ENCODE measurements around the gene SMC5. TPM values are rescaled to one million over a fixed set of nuclear protein-coding genes. Genes with fewer than 3 reads are reported as not detected.

SMC5 gene
- total and polyA plus RNA-seq, 8 donors = 25.5 to 96.0 (median 74.2) TPM

DNA sequence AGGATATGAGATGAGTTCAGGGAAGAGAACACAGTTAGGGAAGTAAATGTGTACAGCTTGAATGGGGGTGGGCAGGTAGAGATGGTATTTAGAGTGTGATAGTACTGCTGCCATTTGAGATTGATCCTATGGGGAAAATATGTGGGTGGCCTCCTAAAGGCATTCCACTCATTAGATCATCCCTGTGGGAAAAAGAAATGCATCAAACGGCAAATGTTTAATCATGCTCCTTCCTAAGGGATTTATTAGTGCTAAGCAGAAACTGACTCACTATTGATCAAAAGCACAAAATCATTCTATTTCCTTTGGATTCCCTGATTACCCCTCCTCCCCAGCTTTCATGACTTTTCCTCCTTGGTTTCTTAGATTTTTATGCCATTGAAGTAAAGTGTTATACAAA is 36.4 kb upstream of the SMC5 start:
- no peak overlapping the region for H3K4me3 ChIP-seq
- no peak for DNase-seq
- no peak overlapping the region for H3K27ac ChIP-seq
- H3K4me1 ChIP-seq = no peaks in the 10 kb centered on the region
- no peaks in the 10 kb centered on the region for H3K36me3 ChIP-seq
- intact Hi-C loops (cut with DNase I) = no loop called here
- H3K27me3 ChIP-seq = no peaks in the 10 kb centered on the region
- H3K9me3 ChIP-seq = no peaks in the 10 kb centered on the region
- TF ChIP-seq, protein P1, sequence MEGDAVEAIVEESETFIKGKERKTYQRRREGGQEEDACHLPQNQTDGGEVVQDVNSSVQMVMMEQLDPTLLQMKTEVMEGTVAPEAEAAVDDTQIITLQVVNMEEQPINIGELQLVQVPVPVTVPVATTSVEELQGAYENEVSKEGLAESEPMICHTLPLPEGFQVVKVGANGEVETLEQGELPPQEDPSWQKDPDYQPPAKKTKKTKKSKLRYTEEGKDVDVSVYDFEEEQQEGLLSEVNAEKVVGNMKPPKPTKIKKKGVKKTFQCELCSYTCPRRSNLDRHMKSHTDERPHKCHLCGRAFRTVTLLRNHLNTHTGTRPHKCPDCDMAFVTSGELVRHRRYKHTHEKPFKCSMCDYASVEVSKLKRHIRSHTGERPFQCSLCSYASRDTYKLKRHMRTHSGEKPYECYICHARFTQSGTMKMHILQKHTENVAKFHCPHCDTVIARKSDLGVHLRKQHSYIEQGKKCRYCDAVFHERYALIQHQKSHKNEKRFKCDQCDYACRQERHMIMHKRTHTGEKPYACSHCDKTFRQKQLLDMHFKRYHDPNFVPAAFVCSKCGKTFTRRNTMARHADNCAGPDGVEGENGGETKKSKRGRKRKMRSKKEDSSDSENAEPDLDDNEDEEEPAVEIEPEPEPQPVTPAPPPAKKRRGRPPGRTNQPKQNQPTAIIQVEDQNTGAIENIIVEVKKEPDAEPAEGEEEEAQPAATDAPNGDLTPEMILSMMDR (IDR thresholded peaks at IDR 0.05) = no peak
- ATAC-seq = no peak

DNA sequence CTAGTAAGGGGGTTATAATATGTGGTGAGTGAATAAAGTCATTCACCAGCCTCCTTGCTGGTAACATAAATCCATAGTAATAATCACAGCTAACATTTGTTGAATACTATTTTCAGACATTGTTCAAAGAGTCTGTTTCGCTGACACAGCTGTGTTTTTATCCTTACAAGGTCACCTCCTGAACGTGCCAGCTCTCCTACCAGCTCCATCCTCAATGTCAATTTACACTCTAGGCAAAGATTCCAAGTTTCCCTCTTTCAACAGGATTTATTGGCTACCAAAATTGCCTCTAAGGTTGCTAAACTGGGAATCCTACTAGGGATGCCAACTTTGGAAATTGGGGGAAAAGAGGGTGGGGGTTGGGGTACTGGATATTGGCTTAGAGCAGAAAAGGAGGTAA is 30.7 kb upstream of the SMC5 start:
- TF ChIP-seq, protein P1 (IDR thresholded peaks at IDR 0.05) = no peak
- intact Hi-C loops (cut with DNase I) = no loop called here
- no peaks in the 10 kb centered on the region for H3K36me3 ChIP-seq
- H3K4me3 ChIP-seq = no peak overlapping the region
- H3K27me3 ChIP-seq = no peaks in the 10 kb centered on the region
- H3K4me1 ChIP-seq = no peaks in the 10 kb centered on the region
- H3K27ac ChIP-seq = no peak overlapping the region
- H3K9me3 ChIP-seq = no peaks in the 10 kb centered on the region
- DNase-seq (no peak), ATAC-seq (no peak)

DNA sequence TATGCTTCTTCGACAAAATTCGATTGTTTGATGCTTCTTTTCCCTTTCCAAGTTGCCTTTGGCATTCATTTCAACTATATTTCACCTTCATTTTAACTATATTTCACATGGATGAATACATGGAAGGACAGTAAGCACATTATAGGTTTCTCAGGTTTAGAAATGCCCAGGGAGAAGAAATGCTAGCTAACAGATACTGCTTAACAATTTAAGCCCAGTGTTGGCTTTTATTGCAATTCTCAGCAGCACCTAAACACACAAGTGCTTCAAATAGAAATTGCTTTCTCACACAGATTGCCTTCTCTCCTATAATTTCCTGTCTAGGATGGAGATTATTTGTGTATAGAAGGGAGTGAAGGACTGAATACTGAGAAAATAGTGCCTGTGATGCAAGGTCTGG is 30.2 kb upstream of the SMC5 start:
- Histone ChIP-seq H3K9me3 (no peaks in the 10 kb centered on the region), H3K27ac (no peak overlapping the region), H3K4me3 (no peak overlapping the region), H3K4me1 (no peaks in the 10 kb centered on the region), H3K36me3 (no peaks in the 10 kb centered on the region), H3K27me3 (no peaks in the 10 kb centered on the region)
- TF ChIP-seq, protein P1 (IDR thresholded peaks at IDR 0.05) = no peak
- ATAC-seq (no peak), DNase-seq (no peak)
- intact Hi-C loops (cut with DNase I) = no loop called here

DNA sequence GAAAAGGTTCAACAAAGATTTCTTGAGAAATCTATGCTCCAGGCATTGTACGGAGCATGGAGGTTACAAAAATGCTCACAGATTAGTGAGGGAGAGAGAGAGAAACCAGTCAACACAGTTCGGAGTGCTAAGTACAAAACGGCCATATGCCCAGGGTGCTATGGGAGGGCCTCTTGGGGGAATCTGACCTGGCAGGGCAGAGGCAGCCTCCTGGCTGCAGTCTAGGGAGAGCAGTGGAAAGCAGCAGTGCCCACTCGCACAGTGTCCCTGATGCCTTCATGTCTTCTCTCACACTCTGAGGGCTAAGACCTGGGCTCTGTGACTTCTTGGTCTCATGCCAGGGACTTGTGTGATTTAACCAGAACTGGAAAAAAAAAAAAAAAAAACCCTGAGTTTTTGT is 29.8 kb upstream of the SMC5 start:
- intact Hi-C loops (cut with DNase I) = no loop called here
- H3K27ac ChIP-seq = no peak overlapping the region
- no peak overlapping the region for H3K4me3 ChIP-seq
- ATAC-seq (no peak), DNase-seq (peak in 1 of 4 donors; percentile 25)
- no peaks in the 10 kb centered on the region for H3K9me3 ChIP-seq
- no peaks in the 10 kb centered on the region for H3K36me3 ChIP-seq
- H3K4me1 ChIP-seq = no peaks in the 10 kb centered on the region
- TF ChIP-seq, protein P1 (IDR thresholded peaks at IDR 0.05) = no peak
- H3K27me3 ChIP-seq = no peaks in the 10 kb centered on the region

DNA sequence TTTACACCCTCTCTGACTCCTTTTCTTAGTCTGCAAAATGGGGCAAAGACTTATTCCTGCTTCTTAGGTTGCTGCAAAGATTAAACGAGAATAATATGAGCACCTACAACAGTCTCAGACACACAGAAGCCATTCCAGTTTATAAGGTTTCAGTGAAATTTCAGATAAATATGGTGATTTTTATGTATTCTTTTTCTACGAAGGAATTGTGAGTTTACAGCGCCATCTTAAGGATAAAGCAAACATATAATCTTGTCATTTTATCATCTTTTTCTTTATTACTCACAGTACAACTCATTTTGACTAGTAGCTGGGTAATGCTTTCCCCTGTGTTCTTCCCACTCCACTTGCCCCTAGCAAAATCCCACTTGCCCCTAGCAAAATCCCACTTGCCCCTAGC is 29.2 kb upstream of the SMC5 start:
- H3K27ac ChIP-seq = no peak overlapping the region
- H3K9me3 ChIP-seq = no peaks in the 10 kb centered on the region
- no peaks in the 10 kb centered on the region for H3K4me1 ChIP-seq
- no peak overlapping the region for H3K4me3 ChIP-seq
- H3K36me3 ChIP-seq = no peaks in the 10 kb centered on the region
- peak in 1 of 4 donors; percentile 15 for DNase-seq
- intact Hi-C loops (cut with DNase I) = no loop called here
- no peak for ATAC-seq
- TF ChIP-seq, protein P1 (IDR thresholded peaks at IDR 0.05) = no peak
- H3K27me3 ChIP-seq = no peaks in the 10 kb centered on the region

Measured in left lung (tissue), 10 donors.